ENCODE measurements around the gene AVPR2.

AVPR2 gene

DNA sequence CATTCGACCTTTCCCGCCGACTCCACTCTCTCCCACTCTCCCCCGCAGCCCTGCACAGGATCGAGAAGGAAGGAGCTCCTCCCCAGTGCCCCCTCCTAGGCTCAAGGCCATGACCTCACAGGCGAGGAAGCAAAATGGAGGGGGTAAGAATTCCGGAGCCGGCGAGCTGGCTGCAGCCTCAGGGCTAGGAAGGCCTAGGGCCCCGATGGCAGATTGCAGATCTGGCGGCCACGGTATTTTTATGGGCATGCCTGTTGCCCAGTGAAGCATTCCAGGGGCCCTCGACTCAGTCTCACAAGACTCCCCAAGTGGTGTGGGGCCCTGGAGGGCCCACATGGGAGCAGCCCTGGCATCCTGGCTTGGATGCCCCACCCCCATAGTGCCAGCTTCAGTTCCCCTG, 17.6 kb upstream of the AVPR2 start:
- DNase-seq: peak; percentile 72

DNA sequence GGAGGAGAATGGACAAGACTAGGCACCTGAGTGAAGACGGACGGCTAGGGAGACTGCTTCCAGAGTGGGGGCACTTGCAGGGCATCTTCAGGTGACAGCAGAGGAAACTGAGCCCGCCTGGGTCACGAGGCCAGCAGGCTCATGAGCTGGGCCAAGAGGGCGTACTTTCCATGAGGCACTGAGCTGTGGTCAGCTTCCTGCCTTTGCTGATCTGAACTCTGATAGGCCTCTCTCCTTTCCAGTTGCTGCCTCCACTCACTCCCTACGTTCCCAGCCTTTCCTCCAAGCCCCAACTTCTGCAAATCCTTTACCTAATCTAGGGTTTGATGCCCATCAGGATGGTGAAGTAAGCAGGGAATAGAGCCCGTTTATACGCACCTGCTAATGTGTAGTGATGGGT, 17.1 kb upstream of the AVPR2 start:
- DNase-seq: no peak

DNA sequence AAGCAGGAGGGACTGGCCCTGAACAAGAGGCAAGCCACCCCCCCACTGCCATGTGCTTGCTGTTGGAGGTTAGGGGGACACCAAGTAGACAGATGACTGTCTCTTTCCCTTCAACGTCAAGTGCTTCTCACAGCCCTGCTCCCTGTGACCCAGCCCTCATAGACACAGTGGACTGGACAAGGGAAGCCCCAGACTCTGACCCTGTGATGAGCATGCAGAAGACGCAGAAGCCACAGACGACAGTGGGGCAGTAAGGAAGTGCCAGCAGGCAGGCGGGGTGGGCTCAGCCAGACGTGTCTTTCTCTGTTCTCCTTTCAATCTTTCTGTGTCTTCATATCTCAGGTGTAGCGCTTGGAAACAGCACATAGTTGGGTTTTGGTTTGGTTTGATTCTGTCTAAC, 16.1 kb upstream of the AVPR2 start:
- DNase-seq: no peak

DNA sequence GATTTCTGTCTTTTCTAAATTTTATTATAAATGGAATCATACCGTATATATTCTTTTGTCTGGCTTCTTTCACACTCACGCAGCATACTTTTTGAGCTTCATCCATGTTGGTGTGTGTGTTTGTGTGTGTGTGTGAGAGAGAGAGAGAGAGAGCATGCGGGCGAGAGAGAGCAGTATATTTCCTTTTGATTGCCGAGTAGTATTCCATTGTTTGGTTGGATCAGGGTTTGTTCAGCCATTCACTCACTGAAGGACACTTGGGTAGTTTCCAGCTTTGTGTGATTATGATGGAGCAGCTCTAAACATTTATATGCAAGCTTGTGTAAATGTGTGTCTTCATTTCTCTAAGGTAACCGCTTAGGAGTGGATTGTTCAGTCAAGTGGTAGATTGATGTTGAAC, 15.3 kb upstream of the AVPR2 start:
- DNase-seq: no peak

DNA sequence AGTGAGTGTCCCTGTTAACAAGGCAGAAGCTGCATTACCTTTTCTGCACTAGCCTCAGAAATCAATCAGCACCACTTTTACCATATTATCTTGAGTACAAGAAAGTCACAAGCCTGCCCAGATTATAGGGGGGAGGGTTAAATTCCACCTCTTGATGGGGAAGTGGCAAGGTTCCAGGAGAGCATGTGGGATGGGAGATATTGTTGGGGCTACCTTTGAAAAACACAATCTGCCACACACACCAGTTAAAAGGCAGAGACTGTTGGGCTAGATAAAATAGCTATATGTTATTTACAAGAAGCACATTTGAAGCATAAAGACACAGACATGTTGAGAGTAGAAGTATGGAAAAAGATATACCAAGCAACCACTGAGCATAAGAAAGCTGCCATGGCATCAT, 6.6 kb upstream of the AVPR2 start:
- no peak for DNase-seq

DNA sequence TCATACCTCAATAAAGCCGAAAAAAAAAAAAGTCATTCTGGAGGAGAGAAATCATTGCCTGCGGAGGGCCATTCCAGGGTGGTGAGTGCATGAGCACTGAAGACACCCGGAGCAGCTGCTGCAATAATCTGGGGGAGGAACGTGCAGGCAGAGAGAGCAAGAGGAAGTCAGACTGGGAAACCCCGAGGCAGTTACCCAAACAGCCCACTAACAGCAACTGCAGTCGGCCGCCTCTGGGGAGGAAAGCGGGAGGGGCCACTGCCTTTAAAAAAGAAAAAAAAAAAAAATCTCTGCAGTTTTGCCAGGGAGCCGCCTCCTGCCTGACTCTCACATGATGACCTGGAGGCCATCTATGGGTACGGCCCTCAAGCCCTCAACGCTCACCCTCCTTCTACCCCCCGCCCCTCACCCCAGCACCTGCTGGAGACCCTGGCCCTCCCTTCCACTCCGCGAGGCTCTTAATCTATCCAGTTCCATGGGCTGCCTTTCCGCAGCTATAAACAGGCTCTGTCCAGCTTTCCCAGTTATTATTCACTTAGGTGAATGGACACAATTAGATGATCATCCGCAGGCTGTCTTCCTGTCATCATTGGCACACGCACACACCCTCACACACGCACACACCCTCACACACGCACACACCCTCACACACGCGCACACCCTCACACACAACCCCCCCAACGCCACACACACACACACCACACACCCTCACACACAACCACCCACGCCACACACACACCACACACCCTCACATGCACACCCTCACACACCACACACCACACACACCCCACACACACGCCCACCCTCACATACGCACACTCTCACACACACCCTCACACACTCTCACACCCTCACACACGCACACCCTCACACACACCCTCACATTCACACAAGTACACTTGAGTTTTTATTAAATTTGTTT, 3.4 kb upstream of the AVPR2 start:
- peak; percentile 93 for DNase-seq

DNA sequence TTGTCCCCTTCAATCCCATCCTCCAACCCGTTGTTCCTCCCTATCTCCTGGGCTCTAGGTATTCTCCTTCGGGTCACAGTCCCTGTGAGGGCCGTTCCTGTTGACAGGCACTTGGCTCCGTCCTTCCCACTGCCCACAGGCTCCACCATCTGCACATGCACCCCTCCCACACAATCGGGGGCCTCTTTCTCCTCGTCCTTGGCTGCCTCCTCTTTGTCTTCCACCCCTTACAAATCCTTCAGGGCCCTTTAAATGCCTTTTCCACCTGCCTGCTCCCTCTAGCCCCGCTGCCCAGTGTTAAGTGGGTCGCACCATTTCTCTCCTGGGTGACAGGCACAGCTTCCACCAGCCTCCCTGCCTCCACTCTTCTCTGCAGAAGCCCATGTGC, 2.7 kb upstream of the AVPR2 start:
- no peak for DNase-seq

DNA sequence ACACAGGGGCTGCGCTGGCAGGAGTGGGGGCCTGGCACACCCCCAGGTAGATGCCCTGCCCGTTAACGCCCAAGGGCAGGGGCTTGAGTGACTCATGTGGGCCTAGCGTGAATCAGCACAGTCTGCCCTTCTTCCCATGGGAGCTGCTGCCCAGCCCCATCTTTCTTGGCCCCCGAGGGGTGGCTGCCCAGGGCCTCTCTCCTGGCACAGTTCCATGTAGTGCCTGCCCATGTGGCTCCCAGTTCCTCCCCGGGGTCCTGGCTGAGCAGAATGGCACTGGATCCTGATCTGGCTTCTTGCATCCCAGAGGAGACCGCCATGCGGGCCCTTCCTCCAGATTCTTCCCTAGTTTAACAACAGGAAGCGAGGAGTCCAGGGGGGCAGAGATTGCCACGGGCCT, 2.1 kb upstream of the AVPR2 start:
- DNase-seq: peak; percentile 54

DNA sequence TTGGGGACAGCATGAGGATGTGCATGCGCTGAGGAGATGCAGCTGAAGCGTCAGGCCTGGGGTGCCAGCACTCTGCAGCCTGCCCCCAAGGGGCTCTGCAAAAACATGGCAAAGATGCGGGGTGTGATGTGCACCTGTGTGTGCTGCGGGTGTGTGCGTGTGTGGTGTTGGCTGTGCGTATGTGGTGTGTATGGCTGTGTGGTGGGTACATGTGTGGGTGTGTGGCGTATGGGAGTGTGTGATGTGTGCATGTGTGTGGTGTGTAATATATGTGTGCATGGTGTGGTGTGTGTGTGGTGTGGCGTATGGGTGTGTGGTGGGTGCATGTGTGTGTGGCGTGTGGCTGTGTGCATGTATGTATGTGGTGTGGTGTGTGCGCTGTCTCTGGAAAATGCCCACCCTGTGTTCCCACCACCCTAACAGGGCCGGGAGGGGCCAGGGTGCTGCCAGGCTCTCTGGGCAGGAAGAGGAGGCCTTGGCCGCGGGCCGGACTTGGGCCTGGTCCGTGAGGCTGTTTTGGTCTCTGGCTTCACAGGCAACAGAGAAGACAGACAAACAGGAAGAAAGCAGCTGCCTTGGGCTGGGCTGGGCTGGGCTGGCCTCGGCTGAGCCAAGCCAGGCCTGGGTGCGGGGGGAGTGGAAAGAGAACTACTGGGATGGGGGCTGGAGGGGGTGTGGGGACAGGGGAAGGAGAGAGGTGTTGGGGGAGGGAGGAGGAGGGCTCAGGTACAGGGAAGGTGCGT, 1.1 kb upstream of the AVPR2 start:
- no peak for DNase-seq

DNA sequence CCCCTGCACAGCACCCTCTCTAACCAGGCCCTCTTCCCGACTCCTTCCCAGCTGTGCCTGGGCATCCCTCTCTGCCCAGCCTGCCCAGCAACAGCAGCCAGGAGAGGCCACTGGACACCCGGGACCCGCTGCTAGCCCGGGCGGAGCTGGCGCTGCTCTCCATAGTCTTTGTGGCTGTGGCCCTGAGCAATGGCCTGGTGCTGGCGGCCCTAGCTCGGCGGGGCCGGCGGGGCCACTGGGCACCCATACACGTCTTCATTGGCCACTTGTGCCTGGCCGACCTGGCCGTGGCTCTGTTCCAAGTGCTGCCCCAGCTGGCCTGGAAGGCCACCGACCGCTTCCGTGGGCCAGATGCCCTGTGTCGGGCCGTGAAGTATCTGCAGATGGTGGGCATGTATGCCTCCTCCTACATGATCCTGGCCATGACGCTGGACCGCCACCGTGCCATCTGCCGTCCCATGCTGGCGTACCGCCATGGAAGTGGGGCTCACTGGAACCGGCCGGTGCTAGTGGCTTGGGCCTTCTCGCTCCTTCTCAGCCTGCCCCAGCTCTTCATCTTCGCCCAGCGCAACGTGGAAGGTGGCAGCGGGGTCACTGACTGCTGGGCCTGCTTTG, 1.1 kb downstream of the AVPR2 start:
- no peak for DNase-seq

DNA sequence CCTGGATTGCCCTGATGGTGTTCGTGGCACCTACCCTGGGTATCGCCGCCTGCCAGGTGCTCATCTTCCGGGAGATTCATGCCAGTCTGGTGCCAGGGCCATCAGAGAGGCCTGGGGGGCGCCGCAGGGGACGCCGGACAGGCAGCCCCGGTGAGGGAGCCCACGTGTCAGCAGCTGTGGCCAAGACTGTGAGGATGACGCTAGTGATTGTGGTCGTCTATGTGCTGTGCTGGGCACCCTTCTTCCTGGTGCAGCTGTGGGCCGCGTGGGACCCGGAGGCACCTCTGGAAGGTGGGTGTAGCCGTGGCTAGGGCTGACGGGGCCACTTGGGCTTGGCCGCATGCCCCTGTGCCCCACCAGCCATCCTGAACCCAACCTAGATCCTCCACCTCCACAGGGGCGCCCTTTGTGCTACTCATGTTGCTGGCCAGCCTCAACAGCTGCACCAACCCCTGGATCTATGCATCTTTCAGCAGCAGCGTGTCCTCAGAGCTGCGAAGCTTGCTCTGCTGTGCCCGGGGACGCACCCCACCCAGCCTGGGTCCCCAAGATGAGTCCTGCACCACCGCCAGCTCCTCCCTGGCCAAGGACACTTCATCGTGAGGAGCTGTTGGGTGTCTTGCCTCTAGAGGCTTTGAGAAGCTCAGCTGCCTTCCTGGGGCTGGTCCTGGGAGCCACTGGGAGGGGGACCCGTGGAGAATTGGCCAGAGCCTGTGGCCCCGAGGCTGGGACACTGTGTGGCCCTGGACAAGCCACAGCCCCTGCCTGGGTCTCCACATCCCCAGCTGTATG, 1.8 kb downstream of the AVPR2 start:
- no peak for DNase-seq

DNA sequence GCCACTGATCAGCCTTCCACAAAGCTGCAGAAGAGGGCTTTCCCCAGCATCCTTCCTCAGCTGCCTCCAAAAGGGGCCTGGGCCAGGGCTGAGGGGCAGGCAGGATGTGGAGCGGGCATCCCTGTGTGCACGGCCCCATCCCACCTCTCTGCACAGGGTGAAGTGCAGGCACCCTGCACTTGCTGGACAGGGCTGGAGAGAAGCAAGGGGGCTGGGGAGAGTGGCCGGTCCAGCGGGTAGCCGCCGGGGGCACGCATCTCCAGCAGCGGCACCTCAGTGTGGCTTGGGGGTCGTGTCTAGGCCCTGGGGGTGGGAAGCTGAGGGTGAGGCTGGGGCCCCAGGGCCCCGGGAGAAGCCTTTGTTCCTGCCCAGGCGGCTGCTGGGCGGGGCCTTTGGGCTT, 3.0 kb downstream of the AVPR2 start:
- no peak for DNase-seq

DNA sequence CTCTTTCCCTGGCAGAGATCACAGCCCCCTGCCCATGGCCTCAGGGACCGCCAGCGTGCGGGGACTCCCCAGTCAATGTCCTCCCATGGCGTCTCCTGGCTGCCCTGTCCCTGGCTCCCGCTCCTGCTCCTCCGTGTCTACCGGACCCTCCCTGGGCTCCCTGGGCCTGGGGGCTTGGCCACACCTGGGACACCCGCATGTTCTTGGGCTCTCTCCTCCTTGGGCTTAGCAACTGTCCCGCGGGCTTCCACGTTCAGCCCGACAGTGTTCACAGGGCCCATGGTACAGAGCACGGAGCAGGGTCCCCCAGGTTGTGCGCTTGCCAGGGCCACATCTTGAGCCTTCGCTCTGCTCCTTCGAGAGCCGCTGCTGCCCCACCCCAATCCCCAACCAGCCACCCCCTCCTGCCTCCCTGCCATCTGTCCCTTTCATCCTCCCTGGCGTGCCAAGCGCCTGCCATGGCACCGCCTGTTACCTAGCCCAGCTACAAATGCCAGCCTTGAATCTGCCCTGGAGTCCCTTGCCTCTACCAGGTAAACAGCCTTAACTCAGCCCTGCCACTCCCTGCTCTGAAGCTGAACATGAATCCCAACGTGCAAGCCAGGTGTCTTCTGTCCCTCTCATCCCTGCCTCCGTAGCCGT, 3.9 kb downstream of the AVPR2 start:
- DNase-seq: no peak

DNA sequence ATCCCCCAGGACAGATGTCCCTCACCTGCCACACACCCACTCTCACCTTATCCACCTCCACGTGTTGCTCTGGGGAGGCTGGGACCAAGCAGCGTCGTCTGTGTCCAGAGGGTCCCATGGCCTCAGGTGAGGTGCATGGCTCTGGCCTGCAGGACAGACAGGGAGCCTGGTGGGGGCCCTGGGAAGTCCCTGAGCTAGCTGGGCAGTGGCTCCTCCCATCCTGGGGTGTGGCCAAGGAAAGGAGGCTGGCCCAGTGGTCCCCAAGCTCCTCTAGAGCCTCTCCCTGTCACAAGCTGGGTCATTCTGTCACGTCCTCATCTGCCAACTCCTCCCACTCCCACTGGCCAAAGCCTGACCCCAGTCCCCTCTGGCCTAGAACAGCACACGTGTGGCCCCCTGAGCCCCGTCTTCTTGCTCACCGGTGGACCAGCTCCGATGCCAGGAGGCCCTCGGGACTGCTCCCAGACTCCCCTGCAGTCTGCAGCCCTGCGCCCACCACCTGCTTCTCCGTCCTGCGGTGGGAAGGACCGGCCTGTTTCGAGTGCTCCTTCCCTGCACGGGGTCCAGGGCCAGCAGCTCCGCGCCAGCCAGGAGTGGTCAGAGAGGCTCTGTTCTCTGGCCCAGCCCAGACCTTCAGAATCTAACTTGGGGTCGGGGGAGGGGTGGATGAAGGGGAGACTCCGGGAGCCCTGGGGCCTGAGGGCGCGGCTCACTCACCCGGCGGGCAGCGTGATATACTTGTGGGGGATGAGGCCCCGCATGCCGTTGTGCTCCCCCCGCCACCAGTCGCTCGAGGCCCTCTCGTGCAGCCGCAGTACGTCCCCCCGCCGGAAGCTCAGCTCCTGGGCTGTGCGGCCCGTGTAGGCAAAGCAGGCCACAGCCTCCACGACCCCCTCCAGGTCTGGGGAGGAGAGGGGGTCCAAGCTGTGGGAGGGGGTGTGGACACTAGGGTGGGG, 4.8 kb downstream of the AVPR2 start:
- DNase-seq: no peak

DNA sequence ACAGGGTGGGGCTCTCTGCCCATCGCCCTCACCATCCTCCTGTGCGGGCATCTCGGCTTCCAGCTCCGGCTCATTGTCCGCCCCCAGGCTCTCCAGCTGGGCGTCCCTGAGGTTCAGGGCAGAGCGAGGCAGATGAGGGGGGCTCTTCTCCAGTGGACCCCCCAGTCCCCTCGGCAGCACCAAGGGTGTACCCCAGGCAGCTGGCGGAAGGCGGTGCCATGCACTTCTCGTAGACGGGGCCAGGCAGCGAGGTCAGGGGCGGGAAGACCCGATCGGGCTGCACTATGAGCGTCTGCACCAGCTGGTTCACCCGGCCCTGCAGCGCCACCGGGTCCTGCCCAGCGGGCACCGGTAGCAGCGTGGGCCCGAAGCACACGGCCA, 5.5 kb downstream of the AVPR2 start:
- DNase-seq: no peak

DNA sequence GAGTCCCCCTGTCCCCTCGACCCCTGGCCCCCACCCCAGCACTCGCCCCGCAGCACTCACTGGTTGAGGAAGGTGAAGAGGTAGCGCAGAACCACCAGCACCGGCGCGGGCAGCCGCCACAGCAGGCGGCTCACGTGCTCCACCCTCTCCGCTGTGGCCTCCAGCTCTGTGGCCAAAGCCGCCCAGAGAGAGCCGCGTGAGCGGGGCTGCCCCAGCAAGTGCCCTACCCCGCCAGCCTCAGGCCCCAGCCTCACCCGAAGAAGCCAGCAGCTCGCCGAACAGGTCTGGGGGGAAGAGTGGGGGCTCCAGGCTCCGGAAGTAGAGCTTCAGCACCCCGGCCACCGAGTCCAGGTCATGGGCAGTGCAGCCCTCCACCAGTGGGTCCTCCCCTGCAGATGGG, 6.0 kb downstream of the AVPR2 start:
- no peak for DNase-seq

DNA sequence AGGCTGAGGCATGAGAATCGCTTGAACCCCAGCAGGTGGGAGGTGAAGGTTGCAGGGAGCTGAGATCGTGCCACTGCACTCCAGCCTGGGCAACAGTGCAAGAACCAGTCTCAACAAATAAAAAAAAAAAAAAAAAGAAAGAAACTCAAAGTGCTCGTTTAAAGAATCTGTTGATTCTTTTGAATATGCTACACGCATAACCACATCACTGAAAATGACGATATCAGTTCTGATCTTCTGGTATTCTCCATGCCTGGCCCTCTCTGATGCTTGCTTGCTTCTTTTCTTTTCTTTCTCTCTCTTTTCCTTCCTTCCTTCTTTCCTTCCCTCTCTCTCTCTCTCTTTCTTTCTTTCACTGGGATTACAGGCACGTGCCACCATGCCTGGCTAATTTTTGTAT, 7.3 kb downstream of the AVPR2 start:
- no peak for DNase-seq

DNA sequence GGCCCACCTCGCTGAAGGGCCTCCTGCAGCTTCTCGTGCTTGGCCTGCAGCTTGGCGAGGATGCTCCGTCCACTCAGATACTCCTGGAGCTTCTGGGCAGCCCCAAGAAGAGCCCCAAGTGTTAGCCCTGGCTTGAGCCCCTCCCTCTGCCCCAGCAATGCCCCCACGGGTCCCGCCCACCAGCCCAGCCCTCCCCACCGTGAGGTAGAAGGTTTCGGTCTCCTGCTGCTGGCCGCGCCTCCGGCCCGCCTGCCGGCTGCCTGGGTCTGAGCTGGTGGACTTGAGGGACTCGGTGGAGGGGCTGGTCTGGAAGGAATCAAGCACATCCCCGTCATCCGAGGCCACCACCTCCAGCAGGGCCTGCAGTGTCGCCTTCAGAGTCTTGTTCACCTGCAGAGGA, 8.7 kb downstream of the AVPR2 start:
- DNase-seq: no peak

DNA sequence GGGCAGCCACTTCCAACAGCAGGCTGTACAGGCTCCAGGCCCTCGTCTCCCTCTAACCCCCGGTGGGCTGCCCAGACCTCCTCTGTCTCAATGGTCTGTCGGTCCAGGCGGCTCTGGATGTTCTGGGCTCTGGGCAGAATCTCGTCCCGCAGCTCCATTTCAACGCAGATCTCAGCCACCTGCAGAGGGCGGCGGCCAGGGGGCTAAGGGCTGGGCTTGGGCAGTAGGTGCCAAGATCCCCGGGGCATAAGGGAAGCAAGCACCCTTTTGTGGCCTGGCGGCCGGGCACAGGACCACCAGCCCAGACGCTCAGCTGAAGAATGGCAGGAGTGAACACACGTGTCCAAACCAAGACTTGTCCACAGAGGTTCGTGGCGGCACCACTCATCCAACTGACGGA, 9.2 kb downstream of the AVPR2 start:
- DNase-seq: no peak

DNA sequence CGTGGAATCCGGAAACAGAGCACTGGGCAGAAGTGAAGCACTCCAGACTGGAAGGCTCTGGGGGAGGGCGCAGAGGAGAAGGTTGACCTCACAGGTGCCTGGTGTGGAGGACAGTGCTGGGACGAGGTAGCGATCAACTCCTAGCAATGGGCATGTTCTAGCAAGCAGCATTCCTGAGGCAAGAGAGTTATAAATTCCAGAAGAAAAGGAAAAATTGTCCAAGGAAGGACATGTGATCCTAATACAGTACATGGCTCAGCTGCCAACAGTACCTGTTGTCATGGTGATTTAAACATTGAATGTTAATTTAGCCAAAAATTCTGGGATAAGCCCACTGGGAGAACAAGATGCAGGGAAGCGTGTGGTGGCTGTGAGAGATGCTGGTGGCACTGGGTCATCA, 13.4 kb downstream of the AVPR2 start:
- DNase-seq: no peak

DNA sequence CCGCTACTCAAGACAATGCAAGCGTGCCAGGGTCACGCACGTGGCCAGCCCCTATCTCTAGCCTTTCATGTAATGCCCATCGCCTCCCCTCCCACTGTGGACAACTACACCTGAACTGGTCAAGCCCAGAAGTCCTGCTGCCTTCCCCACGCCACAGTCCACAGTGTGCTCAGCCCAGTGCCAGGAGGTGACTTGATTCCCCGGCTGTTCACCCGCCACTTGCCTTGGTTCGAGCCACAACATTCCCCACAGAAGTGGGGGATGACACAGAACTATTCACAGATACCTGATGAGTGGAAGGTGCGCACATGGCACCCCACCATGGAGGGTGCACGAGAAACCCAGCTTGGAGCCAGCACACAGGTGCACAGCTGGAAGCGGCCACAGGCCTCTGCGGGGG, 14.8 kb downstream of the AVPR2 start:
- DNase-seq: no peak

DNA sequence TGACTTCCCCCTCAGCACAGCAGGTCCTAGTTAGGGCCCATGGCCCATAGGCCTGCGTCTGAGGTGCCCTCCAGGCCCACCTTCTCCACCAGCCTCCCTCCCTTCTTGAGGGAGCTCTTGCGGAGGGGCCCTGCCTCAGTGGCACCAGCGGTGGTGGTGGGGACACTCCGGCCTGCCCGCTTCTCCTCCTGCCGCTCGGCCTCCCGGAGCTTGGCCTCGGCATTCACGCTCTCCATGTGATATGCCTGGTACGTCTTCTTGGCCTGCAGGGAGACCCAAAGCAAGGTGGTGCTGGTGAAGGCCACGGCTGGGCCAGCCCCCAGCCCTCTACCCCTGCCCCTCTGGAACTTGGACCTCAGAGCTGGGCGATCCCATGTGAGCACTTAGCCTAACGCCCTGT, 16.1 kb downstream of the AVPR2 start:
- DNase-seq: no peak

Data from EL (cell line).